ENCODE results near the gene ARHGEF12.

ARHGEF12 gene

DNA sequence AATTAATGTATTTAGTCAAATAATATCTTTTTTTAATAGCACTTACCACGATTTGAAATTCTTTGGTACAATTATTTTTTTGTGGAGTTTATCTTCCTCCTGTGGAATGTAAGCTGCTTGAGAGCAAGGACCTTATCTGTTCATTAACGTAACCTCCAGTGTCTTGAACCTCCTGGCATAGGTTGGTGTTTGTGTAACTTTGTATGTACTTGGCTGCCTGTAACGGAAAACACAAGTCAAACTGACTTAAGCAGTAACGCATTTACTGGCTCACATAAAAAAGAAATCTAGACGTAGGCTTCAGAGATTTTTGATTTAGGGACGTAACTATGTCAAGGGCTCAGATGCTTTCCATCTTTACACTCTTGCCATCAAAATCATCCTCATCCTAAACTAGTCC, 56.1 kb downstream of the ARHGEF12 start:
- Mint-ChIP-seq H3K4me1 (peaks cover 4 to 6% of the 10 kb centered on the region in 2 donors), H3K27me3 (peaks cover 8 to 36% of the 10 kb centered on the region in 2 donors), H3K27ac (no peak overlapping the region), H3K36me3 (peaks cover 7 to 12% of the 10 kb centered on the region in 2 donors), H3K9me3 (peaks cover 7 to 8% of the 10 kb centered on the region in 2 donors), H3K4me3 (no peak overlapping the region)
- no peak for DNase-seq
- ATAC-seq (replicated peaks) = no peak

DNA sequence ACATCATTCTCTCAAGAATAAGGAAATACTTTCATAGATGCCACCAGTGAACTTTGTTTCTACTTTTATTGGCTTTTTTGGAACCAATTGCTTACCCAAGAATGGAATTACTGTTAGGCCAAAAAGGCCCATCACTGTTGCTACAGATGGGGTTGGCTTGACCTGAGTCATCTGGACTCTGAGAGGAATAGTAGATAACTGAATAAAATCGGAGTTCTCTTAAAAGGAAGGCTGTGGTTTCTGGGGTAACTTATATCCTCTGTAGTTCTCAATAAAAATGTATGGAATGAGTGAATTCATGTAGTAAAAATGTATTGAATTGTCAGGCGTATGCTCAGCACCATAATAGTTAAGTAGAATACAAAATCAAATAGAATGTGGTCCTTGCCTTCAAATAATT, 56.6 kb downstream of the ARHGEF12 start:
- Mint-ChIP-seq H3K4me1 (peaks cover 4 to 5% of the 10 kb centered on the region in 2 donors), H3K9me3 (peaks cover 7 to 8% of the 10 kb centered on the region in 2 donors), H3K27me3 (peaks cover 8 to 36% of the 10 kb centered on the region in 2 donors), H3K4me3 (no peak overlapping the region), H3K36me3 (peaks cover 7 to 12% of the 10 kb centered on the region in 2 donors), H3K27ac (no peak overlapping the region)
- no peak for DNase-seq
- no peak for ATAC-seq (replicated peaks)

- no peak overlapping the region for H3K27ac Mint-ChIP-seq
- no peaks in the 10 kb centered on the region for H3K4me1 Mint-ChIP-seq
- no peak for ATAC-seq (replicated peaks)
- H3K36me3 Mint-ChIP-seq = peaks cover 7 to 12% of the 10 kb centered on the region in 2 donors
- DNase-seq = no peak
- H3K9me3 Mint-ChIP-seq = peaks cover 7 to 8% of the 10 kb centered on the region in 2 donors
- peaks cover 8 to 36% of the 10 kb centered on the region in 2 donors for H3K27me3 Mint-ChIP-seq
- no peak overlapping the region for H3K4me3 Mint-ChIP-seq
Observed at GRCh38 chr11:120394119-120394518, 57.9 kb downstream of the ARHGEF12 start.

- H3K9me3 Mint-ChIP-seq = peaks cover 3% of the 10 kb centered on the region in 2 donors
Observed at GRCh38 chr11:120395778-120396177, 59.6 kb downstream of the ARHGEF12 start.

GRCh38 chr11:120398132-120398531, 61.9 kb downstream of the ARHGEF12 start:
- Mint-ChIP-seq H3K9me3 (peaks cover 3% of the 10 kb centered on the region in 2 donors), H3K27me3 (peaks cover 4 to 17% of the 10 kb centered on the region in 2 donors), H3K4me3 (no peak overlapping the region), H3K27ac (no peak overlapping the region), H3K36me3 (peaks cover 0 to 4% of the 10 kb centered on the region in 2 donors), H3K4me1 (peaks cover 2 to 6% of the 10 kb centered on the region in 2 donors)
- no peak for ATAC-seq (replicated peaks)
- DNase-seq = no peak

More at GRCh38 chr11:120395778-120396177, 59.6 kb downstream of the ARHGEF12 start:
- H3K4me3 Mint-ChIP-seq = no peak overlapping the region
- ATAC-seq (replicated peaks) (no peak), DNase-seq (no peak)
- H3K27ac Mint-ChIP-seq = no peak overlapping the region
- H3K36me3 Mint-ChIP-seq = peaks cover 0 to 4% of the 10 kb centered on the region in 2 donors
- peaks cover 0 to 6% of the 10 kb centered on the region in 2 donors for H3K4me1 Mint-ChIP-seq
- H3K27me3 Mint-ChIP-seq = peaks cover 4 to 22% of the 10 kb centered on the region in 2 donors

GRCh38 chr11:120399307-120399706, 63.1 kb downstream of the ARHGEF12 start:
- peaks cover 2 to 17% of the 10 kb centered on the region in 2 donors for H3K27me3 Mint-ChIP-seq
- ATAC-seq (replicated peaks) = no peak
- peaks cover 0 to 4% of the 10 kb centered on the region in 2 donors for H3K36me3 Mint-ChIP-seq
- peaks cover 3% of the 10 kb centered on the region in 2 donors for H3K9me3 Mint-ChIP-seq
- H3K27ac Mint-ChIP-seq = no peak overlapping the region
- peaks cover 2 to 6% of the 10 kb centered on the region in 2 donors for H3K4me1 Mint-ChIP-seq
- H3K4me3 Mint-ChIP-seq = no peak overlapping the region
- no peak for DNase-seq

GRCh38 chr11:120400564-120401364, 64.6 kb downstream of the ARHGEF12 start:
- H3K4me1 Mint-ChIP-seq = peaks cover 2 to 6% of the 10 kb centered on the region in 2 donors
- H3K27ac Mint-ChIP-seq = no peak overlapping the region
- H3K36me3 Mint-ChIP-seq = no peaks in the 10 kb centered on the region
- H3K9me3 Mint-ChIP-seq = no peaks in the 10 kb centered on the region
- H3K4me3 Mint-ChIP-seq = no peak overlapping the region
- DNase-seq (no peak), ATAC-seq (replicated peaks) (peak; percentile 27 to 50)
- H3K27me3 Mint-ChIP-seq = peaks cover 0 to 9% of the 10 kb centered on the region in 2 donors

- H3K27ac Mint-ChIP-seq = no peak overlapping the region
- no peak overlapping the region for H3K4me3 Mint-ChIP-seq
- no peaks in the 10 kb centered on the region for H3K36me3 Mint-ChIP-seq
- DNase-seq (no peak), ATAC-seq (replicated peaks) (no peak)
- H3K27me3 Mint-ChIP-seq = peaks cover 0 to 5% of the 10 kb centered on the region in 2 donors
- peaks cover 2 to 6% of the 10 kb centered on the region in 2 donors for H3K4me1 Mint-ChIP-seq
- no peaks in the 10 kb centered on the region for H3K9me3 Mint-ChIP-seq
Observed at GRCh38 chr11:120401506-120401905, 65.3 kb downstream of the ARHGEF12 start.

GRCh38 chr11:120403966-120404365, 67.8 kb downstream of the ARHGEF12 start:
- Mint-ChIP-seq H3K27ac (no peak overlapping the region), H3K9me3 (no peaks in the 10 kb centered on the region), H3K4me1 (peaks cover 2 to 6% of the 10 kb centered on the region in 2 donors), H3K4me3 (no peak overlapping the region), H3K27me3 (peaks cover 0 to 5% of the 10 kb centered on the region in 2 donors), H3K36me3 (no peaks in the 10 kb centered on the region)
- DNase-seq (no peak), ATAC-seq (replicated peaks) (no peak)

DNA sequence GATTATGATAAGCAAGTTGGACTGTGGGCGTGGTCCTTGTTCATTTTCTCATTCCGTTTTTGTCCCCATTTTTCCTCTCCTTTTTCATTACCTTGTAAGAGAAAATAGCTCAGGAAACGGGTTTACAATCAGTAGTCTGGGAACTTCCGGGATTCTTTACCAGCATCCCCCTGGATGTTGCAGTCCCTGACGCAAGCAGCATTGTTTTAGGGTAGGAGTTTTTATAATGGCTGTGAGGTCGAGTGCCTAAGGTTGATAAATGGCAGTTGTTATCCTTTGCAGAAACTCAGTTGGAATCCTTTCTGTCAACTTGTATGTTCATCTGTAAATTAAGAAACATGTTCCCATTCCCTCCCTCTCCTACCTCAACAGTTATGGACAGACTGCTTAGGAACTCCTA, 68.3 kb downstream of the ARHGEF12 start:
- peaks cover 0 to 5% of the 10 kb centered on the region in 2 donors for H3K27me3 Mint-ChIP-seq
- peaks cover 3% of the 10 kb centered on the region in 2 donors for H3K36me3 Mint-ChIP-seq
- H3K4me1 Mint-ChIP-seq = peaks cover 2 to 6% of the 10 kb centered on the region in 2 donors
- DNase-seq = no peak
- no peaks in the 10 kb centered on the region for H3K9me3 Mint-ChIP-seq
- no peak overlapping the region for H3K4me3 Mint-ChIP-seq
- H3K27ac Mint-ChIP-seq = no peak overlapping the region
- ATAC-seq (replicated peaks) = no peak

DNA sequence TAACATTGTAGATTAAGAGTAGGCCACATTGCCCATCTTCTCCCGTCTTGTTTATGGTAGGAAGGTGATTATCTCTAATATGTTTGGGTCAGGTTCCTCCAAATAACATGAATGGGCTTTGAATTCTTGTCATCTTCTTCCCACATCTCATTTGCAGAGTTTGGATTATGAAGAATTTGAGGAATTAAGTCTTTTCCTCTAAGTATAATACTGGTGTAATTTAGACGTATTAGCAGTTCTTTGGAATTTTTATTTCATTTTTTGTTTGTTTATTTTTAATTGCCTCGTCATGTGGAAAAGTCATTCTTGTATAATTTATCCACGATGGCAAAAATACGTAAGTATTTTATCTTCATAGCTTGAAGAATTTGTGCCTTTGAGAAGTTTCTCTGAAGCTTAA, 73.4 kb downstream of the ARHGEF12 start:
- Mint-ChIP-seq H3K27ac (no peak overlapping the region), H3K4me3 (no peak overlapping the region), H3K9me3 (no peaks in the 10 kb centered on the region), H3K36me3 (peaks cover 11 to 22% of the 10 kb centered on the region in 2 donors), H3K4me1 (peaks cover 0 to 7% of the 10 kb centered on the region in 2 donors), H3K27me3 (no peaks in the 10 kb centered on the region)
- no peak for DNase-seq
- no peak for ATAC-seq (replicated peaks)

GRCh38 chr11:120410622-120411380, 74.6 kb downstream of the ARHGEF12 start:
- Mint-ChIP-seq H3K27me3 (no peaks in the 10 kb centered on the region), H3K36me3 (peaks cover 11 to 22% of the 10 kb centered on the region in 2 donors), H3K9me3 (no peaks in the 10 kb centered on the region), H3K27ac (no peak overlapping the region), H3K4me1 (peaks cover 0 to 7% of the 10 kb centered on the region in 2 donors), H3K4me3 (no peak overlapping the region)
- ATAC-seq (replicated peaks) (no peak), DNase-seq (no peak)

DNA sequence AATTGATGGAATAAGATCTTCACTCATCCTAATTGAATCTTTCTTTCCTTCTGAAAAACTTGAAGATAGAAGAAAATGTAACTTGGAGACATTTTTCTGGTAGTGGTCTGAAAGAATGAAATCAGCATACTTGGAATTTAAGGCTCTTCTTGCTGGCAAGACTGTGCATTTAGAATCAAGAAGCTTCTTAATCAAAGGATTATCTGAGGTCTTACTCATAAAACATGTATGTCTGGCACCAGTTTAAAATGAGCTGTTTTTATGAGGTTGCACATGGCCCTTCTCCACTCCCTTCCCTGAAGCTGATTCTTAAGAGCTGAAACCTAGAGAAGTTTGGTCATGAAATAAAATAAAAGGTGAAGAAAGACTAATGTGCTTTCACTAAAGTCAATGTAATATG, 77.3 kb downstream of the ARHGEF12 start:
- Mint-ChIP-seq H3K9me3 (no peaks in the 10 kb centered on the region), H3K4me3 (no peak overlapping the region), H3K27me3 (no peaks in the 10 kb centered on the region), H3K4me1 (peaks cover 0 to 7% of the 10 kb centered on the region in 2 donors), H3K27ac (no peak overlapping the region), H3K36me3 (peaks cover 18 to 31% of the 10 kb centered on the region in 2 donors)
- DNase-seq (no peak), ATAC-seq (replicated peaks) (no peak)

GRCh38 chr11:120420572-120420971, 84.4 kb downstream of the ARHGEF12 start:
- ATAC-seq (replicated peaks) (no peak), DNase-seq (no peak)
- no peak overlapping the region for H3K27ac Mint-ChIP-seq
- peaks cover 19 to 39% of the 10 kb centered on the region in 2 donors for H3K36me3 Mint-ChIP-seq
- peaks cover 6 to 13% of the 10 kb centered on the region in 2 donors for H3K4me1 Mint-ChIP-seq
- no peak overlapping the region for H3K4me3 Mint-ChIP-seq
- H3K9me3 Mint-ChIP-seq = no peaks in the 10 kb centered on the region
- H3K27me3 Mint-ChIP-seq = no peaks in the 10 kb centered on the region
